ENCODE results near the gene SLFN11. TPM values are rescaled to one million over a fixed set of nuclear protein-coding genes. Genes with fewer than 3 reads are reported as not detected.

The SLFN11 gene
- total RNA-seq, 1 donor from 2014 or later = 0.02 TPM

DNA sequence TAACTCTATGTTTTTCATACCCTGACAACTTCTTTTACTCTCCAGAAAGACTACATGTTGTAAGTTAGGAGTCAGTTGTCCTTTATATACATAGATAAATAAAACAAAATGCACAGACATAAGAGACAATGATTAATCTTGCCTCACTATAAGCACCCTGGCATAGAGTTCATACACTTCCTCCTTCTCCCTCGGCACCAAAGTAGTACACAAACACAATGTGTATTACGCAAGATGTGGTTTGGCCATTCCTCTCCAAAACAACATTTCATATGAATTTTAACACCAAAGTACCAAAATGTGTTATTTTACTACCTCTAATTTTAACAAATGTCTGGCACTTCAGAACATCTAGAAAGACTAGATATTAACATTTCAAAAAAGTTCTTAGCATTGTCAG lies 17.2 kb upstream of the SLFN11 start:
- H3K4me1 Mint-ChIP-seq = no peaks in the 10 kb centered on the region
- Histone ChIP-seq H3K79me2 (ENCODE audit: low read depth) (no peaks in the 10 kb centered on the region), H3K27me3 (no peaks in the 10 kb centered on the region), H3K4me1 (no peaks in the 10 kb centered on the region), H3K4me2 (no peak overlapping the region), H3K4me3 (no peak overlapping the region), H3K36me3 (no peaks in the 10 kb centered on the region), H3F3A (ENCODE audit: low read depth) (no peaks in the 10 kb centered on the region), H4K20me1 (ENCODE audit: low read depth) (no peaks in the 10 kb centered on the region), H3K27ac (no peak overlapping the region), H3K9ac (no peak overlapping the region), H2AFZ (replicated peaks) (no peak overlapping the region), H3K9me3 (ENCODE audit: low read depth) (no peaks in the 10 kb centered on the region)
- H3K4me3 Mint-ChIP-seq = no peak overlapping the region
- H3K27ac Mint-ChIP-seq = no peak overlapping the region
- TF ChIP-seq EZH2phosphoT487 (IDR thresholded peaks at IDR 0.05) = no peak
- TF ChIP-seq EZH2 (IDR thresholded peaks at IDR 0.05) = no peak
- TF ChIP-seq, protein P1, sequence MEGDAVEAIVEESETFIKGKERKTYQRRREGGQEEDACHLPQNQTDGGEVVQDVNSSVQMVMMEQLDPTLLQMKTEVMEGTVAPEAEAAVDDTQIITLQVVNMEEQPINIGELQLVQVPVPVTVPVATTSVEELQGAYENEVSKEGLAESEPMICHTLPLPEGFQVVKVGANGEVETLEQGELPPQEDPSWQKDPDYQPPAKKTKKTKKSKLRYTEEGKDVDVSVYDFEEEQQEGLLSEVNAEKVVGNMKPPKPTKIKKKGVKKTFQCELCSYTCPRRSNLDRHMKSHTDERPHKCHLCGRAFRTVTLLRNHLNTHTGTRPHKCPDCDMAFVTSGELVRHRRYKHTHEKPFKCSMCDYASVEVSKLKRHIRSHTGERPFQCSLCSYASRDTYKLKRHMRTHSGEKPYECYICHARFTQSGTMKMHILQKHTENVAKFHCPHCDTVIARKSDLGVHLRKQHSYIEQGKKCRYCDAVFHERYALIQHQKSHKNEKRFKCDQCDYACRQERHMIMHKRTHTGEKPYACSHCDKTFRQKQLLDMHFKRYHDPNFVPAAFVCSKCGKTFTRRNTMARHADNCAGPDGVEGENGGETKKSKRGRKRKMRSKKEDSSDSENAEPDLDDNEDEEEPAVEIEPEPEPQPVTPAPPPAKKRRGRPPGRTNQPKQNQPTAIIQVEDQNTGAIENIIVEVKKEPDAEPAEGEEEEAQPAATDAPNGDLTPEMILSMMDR (IDR thresholded peaks at IDR 0.05) = no peak
- DNase-seq (ENCODE audit: low spot score) = no peak
- peaks cover 4% of the 10 kb centered on the region for H3K27me3 Mint-ChIP-seq (ENCODE audit: insufficient read depth, low read depth)
- H3K36me3 Mint-ChIP-seq = peaks cover 2% of the 10 kb centered on the region
- peaks cover 13% of the 10 kb centered on the region for H3K9me3 Mint-ChIP-seq

DNA sequence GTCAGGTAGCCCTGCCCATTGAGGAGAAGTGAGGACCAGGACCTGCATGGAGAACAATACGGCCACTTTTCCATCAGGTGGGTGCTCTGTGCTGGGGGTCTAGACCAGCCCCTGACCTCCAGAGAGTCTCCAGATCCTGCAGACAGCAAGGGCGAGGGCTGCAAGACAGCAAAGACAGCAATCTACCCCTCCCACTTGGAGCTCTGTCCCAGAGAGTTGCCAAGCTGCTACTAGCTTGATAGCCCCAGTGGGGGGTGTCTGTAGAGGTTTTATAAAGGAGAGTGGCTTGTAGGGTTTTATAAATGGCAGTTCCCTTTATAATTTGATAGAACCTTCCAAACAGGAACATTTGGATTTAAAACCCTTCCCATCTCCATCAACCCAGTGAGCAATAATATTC lies 16.7 kb upstream of the SLFN11 start:
- H3F3A ChIP-seq (ENCODE audit: low read depth) = no peaks in the 10 kb centered on the region
- Mint-ChIP-seq H3K27ac (no peak overlapping the region), H3K9me3 (peaks cover 13% of the 10 kb centered on the region), H3K36me3 (peaks cover 2% of the 10 kb centered on the region), H3K4me3 (no peak overlapping the region), H3K27me3 (ENCODE audit: insufficient read depth, low read depth) (peaks cover 4% of the 10 kb centered on the region), H3K4me1 (no peaks in the 10 kb centered on the region)
- no peak overlapping the region for H3K9ac ChIP-seq
- no peaks in the 10 kb centered on the region for H3K79me2 ChIP-seq (ENCODE audit: low read depth)
- no peak overlapping the region for H3K4me2 ChIP-seq
- no peaks in the 10 kb centered on the region for H3K9me3 ChIP-seq (ENCODE audit: low read depth)
- TF ChIP-seq EZH2phosphoT487 (IDR thresholded peaks at IDR 0.05) = no peak
- no peak for TF ChIP-seq EZH2 (IDR thresholded peaks at IDR 0.05)
- TF ChIP-seq, protein P1 (IDR thresholded peaks at IDR 0.05) = no peak
- H2AFZ ChIP-seq (replicated peaks) = no peak overlapping the region
- H3K27me3 ChIP-seq = no peaks in the 10 kb centered on the region
- H3K36me3 ChIP-seq = no peaks in the 10 kb centered on the region
- no peaks in the 10 kb centered on the region for H3K4me1 ChIP-seq
- H3K27ac ChIP-seq = no peak overlapping the region
- DNase-seq (ENCODE audit: low spot score) = no peak
- H4K20me1 ChIP-seq (ENCODE audit: low read depth) = no peaks in the 10 kb centered on the region
- no peak overlapping the region for H3K4me3 ChIP-seq

DNA sequence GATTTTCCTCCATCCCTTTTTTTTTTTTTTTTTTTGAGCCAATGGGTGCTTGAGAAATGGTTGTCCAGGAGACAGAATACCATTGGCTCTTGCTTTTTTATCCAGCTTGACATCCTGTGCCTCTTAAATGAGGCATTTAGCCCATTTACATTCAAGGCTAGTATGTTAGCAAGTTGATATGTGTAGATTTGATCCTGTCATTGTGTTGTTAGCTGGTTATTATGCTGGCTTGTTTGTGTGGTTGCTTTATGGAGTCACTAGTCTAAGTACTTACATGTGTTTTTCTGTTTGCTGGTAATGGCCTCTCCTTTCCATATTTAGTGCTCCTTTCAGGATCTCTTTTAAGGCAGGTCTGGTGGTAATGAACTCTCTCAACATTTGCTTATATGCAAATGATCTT lies 14.1 kb upstream of the SLFN11 start:
- no peaks in the 10 kb centered on the region for H3K79me2 ChIP-seq (ENCODE audit: low read depth)
- H3K27me3 Mint-ChIP-seq (ENCODE audit: insufficient read depth, low read depth) = peaks cover 4% of the 10 kb centered on the region
- DNase-seq (ENCODE audit: low spot score) = no peak
- H3K9ac ChIP-seq = no peak overlapping the region
- H3K27me3 ChIP-seq = no peaks in the 10 kb centered on the region
- no peaks in the 10 kb centered on the region for H3K36me3 ChIP-seq
- no peaks in the 10 kb centered on the region for H3K9me3 ChIP-seq (ENCODE audit: low read depth)
- TF ChIP-seq EZH2phosphoT487 (IDR thresholded peaks at IDR 0.05) (no peak), EZH2 (IDR thresholded peaks at IDR 0.05) (no peak)
- TF ChIP-seq, protein P1 (IDR thresholded peaks at IDR 0.05) = no peak
- no peak overlapping the region for H3K4me3 Mint-ChIP-seq
- no peak overlapping the region for H3K27ac Mint-ChIP-seq
- no peak overlapping the region for H2AFZ ChIP-seq (replicated peaks)
- no peaks in the 10 kb centered on the region for H3F3A ChIP-seq (ENCODE audit: low read depth)
- H3K9me3 Mint-ChIP-seq = peaks cover 11% of the 10 kb centered on the region
- no peak overlapping the region for H3K4me2 ChIP-seq
- H3K4me1 ChIP-seq = no peaks in the 10 kb centered on the region
- no peak overlapping the region for H3K4me3 ChIP-seq
- H4K20me1 ChIP-seq (ENCODE audit: low read depth) = no peaks in the 10 kb centered on the region
- no peak overlapping the region for H3K27ac ChIP-seq
- H3K36me3 Mint-ChIP-seq = no peaks in the 10 kb centered on the region
- no peaks in the 10 kb centered on the region for H3K4me1 Mint-ChIP-seq

Data from neural progenitor cell (in vitro differentiated cells).